Measurements from ENCODE around the gene CEP350. TPM values are rescaled to one million over a fixed set of nuclear protein-coding genes. Genes with fewer than 3 reads are reported as not detected.

Gene CEP350
- total and polyA plus RNA-seq, 2 experiments from 2014 or later, result 24.9 to 49.6 TPM

GRCh38 chr1:180144659-180145357, 190.2 kb downstream of the CEP350 start:
- Histone ChIP-seq H3K4me1 (ENCODE audit: low read depth) (no peaks in the 10 kb centered on the region), H3K36me3 (no peaks in the 10 kb centered on the region), H3K27ac (no peak overlapping the region), H3K4me3 (no peak overlapping the region), H3K27me3 (no peaks in the 10 kb centered on the region), H3K9me3 (ENCODE audit: low read depth) (no peaks in the 10 kb centered on the region)
- no peak for DNase-seq (ENCODE audit: low read depth in 1 of 2, low spot score in 1 of 2)
- TF ChIP-seq, protein P1, sequence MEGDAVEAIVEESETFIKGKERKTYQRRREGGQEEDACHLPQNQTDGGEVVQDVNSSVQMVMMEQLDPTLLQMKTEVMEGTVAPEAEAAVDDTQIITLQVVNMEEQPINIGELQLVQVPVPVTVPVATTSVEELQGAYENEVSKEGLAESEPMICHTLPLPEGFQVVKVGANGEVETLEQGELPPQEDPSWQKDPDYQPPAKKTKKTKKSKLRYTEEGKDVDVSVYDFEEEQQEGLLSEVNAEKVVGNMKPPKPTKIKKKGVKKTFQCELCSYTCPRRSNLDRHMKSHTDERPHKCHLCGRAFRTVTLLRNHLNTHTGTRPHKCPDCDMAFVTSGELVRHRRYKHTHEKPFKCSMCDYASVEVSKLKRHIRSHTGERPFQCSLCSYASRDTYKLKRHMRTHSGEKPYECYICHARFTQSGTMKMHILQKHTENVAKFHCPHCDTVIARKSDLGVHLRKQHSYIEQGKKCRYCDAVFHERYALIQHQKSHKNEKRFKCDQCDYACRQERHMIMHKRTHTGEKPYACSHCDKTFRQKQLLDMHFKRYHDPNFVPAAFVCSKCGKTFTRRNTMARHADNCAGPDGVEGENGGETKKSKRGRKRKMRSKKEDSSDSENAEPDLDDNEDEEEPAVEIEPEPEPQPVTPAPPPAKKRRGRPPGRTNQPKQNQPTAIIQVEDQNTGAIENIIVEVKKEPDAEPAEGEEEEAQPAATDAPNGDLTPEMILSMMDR (IDR thresholded peaks at IDR 0.05; ENCODE audit: low read depth, low read length), result no peak

- no peak overlapping the region for H3K27ac ChIP-seq
- H3K27me3 ChIP-seq, result no peaks in the 10 kb centered on the region
- TF ChIP-seq, protein P1 (IDR thresholded peaks at IDR 0.05; ENCODE audit: low read depth, low read length), result no peak
- no peaks in the 10 kb centered on the region for H3K4me1 ChIP-seq (ENCODE audit: low read depth)
- DNase-seq (ENCODE audit: low read depth in 1 of 2, low spot score in 1 of 2), result no peak
- H3K9me3 ChIP-seq (ENCODE audit: low read depth), result no peaks in the 10 kb centered on the region
- no peaks in the 10 kb centered on the region for H3K36me3 ChIP-seq
- H3K4me3 ChIP-seq, result no peak overlapping the region
Measured at GRCh38 chr1:180145446-180145845, 190.8 kb downstream of the CEP350 start.

DNA sequence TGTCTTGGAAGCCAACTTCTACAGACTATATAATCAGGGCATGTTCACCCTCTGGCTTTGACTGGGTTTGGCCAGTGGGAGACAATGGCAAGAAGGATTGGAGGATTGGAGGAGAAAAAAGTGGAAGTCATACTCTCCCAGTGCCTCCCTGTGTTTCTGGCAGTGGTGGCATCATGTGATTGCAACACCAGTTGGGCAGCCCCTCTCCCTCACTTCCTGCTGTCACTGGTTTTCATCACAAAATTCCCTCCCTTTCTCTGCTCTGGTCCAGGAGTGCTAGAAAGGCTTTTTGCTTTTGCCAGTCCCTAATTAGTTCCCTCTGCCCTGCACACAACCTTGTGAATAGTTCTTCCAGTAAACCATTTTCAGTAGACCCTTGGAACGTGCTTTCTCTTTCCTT, 196.4 kb downstream of the CEP350 start:
- Histone ChIP-seq H3K9me3 (ENCODE audit: low read depth) (no peaks in the 10 kb centered on the region), H3K36me3 (no peaks in the 10 kb centered on the region), H3K27me3 (no peaks in the 10 kb centered on the region), H3K4me3 (no peak overlapping the region), H3K27ac (no peak overlapping the region), H3K4me1 (ENCODE audit: low read depth) (peaks cover 3% of the 10 kb centered on the region)
- TF ChIP-seq, protein P1 (IDR thresholded peaks at IDR 0.05; ENCODE audit: low read depth, low read length), result no peak
- DNase-seq (ENCODE audit: low read depth in 1 of 2, low spot score in 1 of 2), result peak in 1 of 2 donors; percentile 86

DNA sequence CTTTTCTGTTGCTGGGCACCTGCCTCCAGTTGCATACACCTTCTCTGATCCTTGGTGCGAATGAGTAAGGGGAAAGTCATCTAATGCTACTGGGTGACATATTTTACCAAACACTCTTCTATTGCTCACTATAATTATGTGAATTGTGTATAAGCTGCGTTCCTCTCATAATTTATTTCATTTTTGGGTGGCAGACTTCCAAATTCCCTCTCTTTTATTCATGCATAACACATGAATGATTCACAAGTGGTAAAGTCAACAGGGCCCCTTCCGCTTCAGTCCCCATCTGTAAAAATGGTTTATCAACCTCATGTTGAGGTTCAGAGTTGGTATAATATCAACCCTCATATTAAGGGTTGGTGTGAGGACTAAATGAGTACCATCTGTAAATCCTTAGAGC, 196.9 kb downstream of the CEP350 start:
- H3K36me3 ChIP-seq, result no peaks in the 10 kb centered on the region
- H3K4me1 ChIP-seq (ENCODE audit: low read depth), result peaks cover 3% of the 10 kb centered on the region
- no peaks in the 10 kb centered on the region for H3K27me3 ChIP-seq
- H3K27ac ChIP-seq, result no peak overlapping the region
- DNase-seq (ENCODE audit: low read depth in 1 of 2, low spot score in 1 of 2), result peak in 1 of 2 donors; percentile 81
- TF ChIP-seq, protein P1 (IDR thresholded peaks at IDR 0.05; ENCODE audit: low read depth, low read length), result no peak
- no peaks in the 10 kb centered on the region for H3K9me3 ChIP-seq (ENCODE audit: low read depth)
- no peak overlapping the region for H3K4me3 ChIP-seq

DNA sequence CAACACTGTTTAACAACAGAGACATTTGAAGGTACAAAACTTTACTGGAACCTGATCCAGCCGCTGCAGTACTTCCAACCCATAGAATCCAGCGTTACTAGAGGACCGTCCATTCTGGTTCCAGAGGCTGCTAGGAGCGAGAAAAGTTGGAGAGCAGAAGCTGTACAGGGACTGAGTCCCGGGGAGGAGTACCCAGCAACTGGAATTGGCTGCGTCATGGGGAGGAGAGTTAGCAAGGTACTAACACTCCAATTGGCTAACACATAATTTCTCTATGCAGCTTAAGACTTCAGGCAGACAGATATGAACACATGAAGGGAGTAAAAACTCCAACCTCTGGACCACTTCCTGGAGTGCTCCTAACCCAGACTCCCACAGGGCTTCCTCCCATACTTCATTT, 198.0 kb downstream of the CEP350 start:
- Histone ChIP-seq H3K27ac (no peak overlapping the region), H3K4me1 (ENCODE audit: low read depth) (peaks cover 3% of the 10 kb centered on the region), H3K9me3 (ENCODE audit: low read depth) (no peaks in the 10 kb centered on the region), H3K27me3 (no peaks in the 10 kb centered on the region), H3K4me3 (no peak overlapping the region), H3K36me3 (no peaks in the 10 kb centered on the region)
- TF ChIP-seq, protein P1 (IDR thresholded peaks at IDR 0.05; ENCODE audit: low read depth, low read length), result no peak
- no peak for DNase-seq (ENCODE audit: low read depth in 1 of 2, low spot score in 1 of 2)
